Measurements from ENCODE around the gene NOD1. TPM values are rescaled to one million over a fixed set of nuclear protein-coding genes. Genes with fewer than 3 reads are reported as not detected.
"Not testable (repeated sequence)": the region's sequence is repeated elsewhere in the genome, so short reads cannot be mapped to it uniquely, and the experiment has no call there.

NOD1 gene
- total RNA-seq, 1 donor from 2014 or later: 0.82 TPM

GRCh38 chr7:30424506-30424905 is 54.1 kb downstream of the NOD1 start:
- no peak for FAIRE-seq

GRCh38 chr7:30423788-30424505 is 54.6 kb downstream of the NOD1 start:
- no peak for FAIRE-seq
- no peak for DNase-seq (ENCODE audit: low spot score in 2 of 2)

More at GRCh38 chr7:30424506-30424905, 54.1 kb downstream of the NOD1 start:
- no peak for DNase-seq (ENCODE audit: low spot score in 2 of 2)

GRCh38 chr7:30422922-30423321 is 55.7 kb downstream of the NOD1 start:
- FAIRE-seq (no peak), DNase-seq (ENCODE audit: low spot score in 2 of 2) (no peak)

- no peak for FAIRE-seq
- DNase-seq (ENCODE audit: low spot score in 2 of 2): no peak
Measured at GRCh38 chr7:30421647-30422196, 56.9 kb downstream of the NOD1 start.

- no peak for FAIRE-seq
- DNase-seq (ENCODE audit: low spot score in 2 of 2): no peak
Measured at GRCh38 chr7:30420662-30421061, 57.9 kb downstream of the NOD1 start.

GRCh38 chr7:30420080-30420479 is 58.5 kb downstream of the NOD1 start:
- DNase-seq (ENCODE audit: low spot score in 2 of 2); FAIRE-seq: not testable (repeated sequence)

- no peak for DNase-seq (ENCODE audit: low spot score in 2 of 2)
- FAIRE-seq: no peak
Measured at GRCh38 chr7:30413864-30414263, 64.7 kb downstream of the NOD1 start.

GRCh38 chr7:30412782-30413504 is 65.6 kb downstream of the NOD1 start:
- peak; percentile 54 to 63 for DNase-seq (ENCODE audit: low spot score in 2 of 2)
- no peak for FAIRE-seq

- no peak for FAIRE-seq
- DNase-seq (ENCODE audit: low spot score in 2 of 2): no peak
Measured at GRCh38 chr7:30411897-30412296, 66.7 kb downstream of the NOD1 start.

- DNase-seq (ENCODE audit: low spot score in 2 of 2) (no peak), FAIRE-seq (no peak)
Measured at GRCh38 chr7:30411173-30411572, 67.4 kb downstream of the NOD1 start.

GRCh38 chr7:30406664-30407425 is 71.7 kb downstream of the NOD1 start:
- FAIRE-seq: no peak
- no peak for DNase-seq (ENCODE audit: low spot score in 2 of 2)

- FAIRE-seq (no peak), DNase-seq (ENCODE audit: low spot score in 2 of 2) (no peak)
Measured at GRCh38 chr7:30405179-30405578, 73.4 kb downstream of the NOD1 start.

GRCh38 chr7:30403477-30403876 is 75.1 kb downstream of the NOD1 start:
- no peak for FAIRE-seq
- DNase-seq (ENCODE audit: low spot score in 2 of 2): no peak

- FAIRE-seq (no peak), DNase-seq (ENCODE audit: low spot score in 2 of 2) (no peak)
Measured at GRCh38 chr7:30396389-30396788, 82.2 kb downstream of the NOD1 start.

- DNase-seq (ENCODE audit: low spot score in 2 of 2): no peak
- FAIRE-seq: no peak
Measured at GRCh38 chr7:30395676-30396075, 82.9 kb downstream of the NOD1 start.

- no peak for DNase-seq (ENCODE audit: low spot score in 2 of 2)
- no peak for FAIRE-seq
Measured at GRCh38 chr7:30391806-30392205, 86.8 kb downstream of the NOD1 start.

- no peak for DNase-seq (ENCODE audit: low spot score in 2 of 2)
- FAIRE-seq: no peak
Measured at GRCh38 chr7:30390736-30391636, 87.6 kb downstream of the NOD1 start.

- DNase-seq (ENCODE audit: low spot score in 2 of 2): no peak
- no peak for FAIRE-seq
Measured at GRCh38 chr7:30389791-30390190, 88.8 kb downstream of the NOD1 start.

GRCh38 chr7:30382607-30383006 is 96.0 kb downstream of the NOD1 start:
- DNase-seq (ENCODE audit: low spot score in 2 of 2) (no peak), FAIRE-seq (no peak)

- not testable (repeated sequence) for DNase-seq (ENCODE audit: low spot score in 2 of 2); FAIRE-seq
Measured at GRCh38 chr7:30380824-30381223, 97.8 kb downstream of the NOD1 start.

All from frontal cortex (tissue), 4 donors.